Breast epithelium (tissue), 3 donors: ENCODE results near the gene RFT1.

Experiments used
- CTCF ChIP-seq, 3 donors: fragments of 450-650 bp; IDR thresholded peaks; one replicate each; pipeline ENCODE4 v1.5.1; 2016 to 2017; ENCODE audit warnings: antibody characterized with exemption in 3 of 3, mild to moderate bottlenecking in 3 of 3, moderate library complexity in 3 of 3
- POLR2A ChIP-seq: fragments of 450-650 bp; IDR thresholded peaks from one replicate; pipeline ENCODE4 v1.6.1; 2016; ENCODE audit warnings: antibody characterized with exemption, mild to moderate bottlenecking, moderate library complexity
- POLR2AphosphoS5 ChIP-seq, 3 donors: sonication (generic); formaldehyde crosslinking; IDR thresholded peaks; one replicate each; pipeline ENCODE4 v1.6.1; 2017; ENCODE audit warnings: antibody characterized with exemption in 3 of 3

GRCh38 chr3:53111822-53112221 lies 18.4 kb downstream of the RFT1 start:
- no peak for TF ChIP-seq CTCF (IDR thresholded peaks at IDR 0.05)
- TF ChIP-seq POLR2A: no peak
- TF ChIP-seq POLR2AphosphoS5 (IDR thresholded peaks at IDR 0.05): no peak
